Posterior cingulate gyrus (tissue), 11 donors: ENCODE measurements around the gene FOXP4.
A peak's percentile ranks its signal among the peaks of the same experiment; 100 is the strongest.

ENCODE experiments used
- DNase-seq, 10 donors: peaks; one replicate each; pipeline versions ENCODE4 v3.0.0 to v3.0.0-alpha.2; 2020 to 2021; ENCODE audit warnings: mixed read lengths in 3 of 10
- intact Hi-C: fragments of 100-400 bp; cut with DNase I; formaldehyde crosslinking; loops from one replicate; pipeline ENCODE4 v1.15.1; 2023

Gene FOXP4

GRCh38 chr6:41519745-41520699 lies 26.2 kb upstream of the FOXP4 start:
- intact Hi-C loops: no loop called here
- peak in 1 of 10 donors; percentile 62 for DNase-seq

- intact Hi-C loops: no loop called here
- DNase-seq: peak in 1 of 10 donors; percentile 49
Observed at GRCh38 chr6:41522780-41523548, 23.2 kb upstream of the FOXP4 start.

DNA sequence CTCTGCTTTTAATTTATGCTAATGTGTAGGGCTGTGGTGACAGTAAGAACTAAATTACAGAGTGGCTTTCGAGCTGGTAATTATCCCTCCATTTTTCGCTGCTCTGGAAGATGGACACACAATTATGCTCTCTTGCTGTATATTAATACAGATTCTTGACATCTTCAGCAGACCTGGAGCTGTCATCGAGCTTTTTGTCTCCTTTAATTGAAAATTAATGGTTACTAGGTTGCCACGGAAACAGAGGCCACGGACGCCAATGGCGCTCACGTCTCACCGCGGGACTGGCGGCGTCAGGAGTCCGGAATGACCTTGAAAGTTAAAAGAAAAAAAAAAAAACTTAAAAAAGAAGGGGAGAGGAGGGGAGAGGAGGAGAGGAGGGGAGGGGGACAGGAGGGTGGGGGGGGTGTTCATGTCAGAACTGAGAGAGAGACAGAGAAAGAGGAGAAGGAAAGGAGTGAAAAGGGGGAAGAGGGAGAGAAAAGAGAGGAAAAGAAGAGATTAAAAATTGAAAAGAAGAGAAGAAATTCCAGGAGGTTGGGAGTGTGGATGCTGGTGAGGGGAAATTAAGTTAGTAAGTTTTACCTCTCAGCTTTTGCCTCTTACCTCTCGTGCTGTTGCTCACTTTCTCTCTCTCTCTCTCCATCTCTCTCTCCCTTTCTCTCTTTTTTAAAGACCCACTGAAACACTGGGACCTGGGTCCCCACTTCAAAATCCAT lies 22.1 kb upstream of the FOXP4 start:
- DNase-seq: peak in 1 of 10 donors; percentile 18
- intact Hi-C loops: no loop called here

- DNase-seq: peak in 1 of 10 donors; percentile 60
- intact Hi-C loops: no loop called here
Observed at GRCh38 chr6:41524634-41525011, 21.6 kb upstream of the FOXP4 start.

DNA sequence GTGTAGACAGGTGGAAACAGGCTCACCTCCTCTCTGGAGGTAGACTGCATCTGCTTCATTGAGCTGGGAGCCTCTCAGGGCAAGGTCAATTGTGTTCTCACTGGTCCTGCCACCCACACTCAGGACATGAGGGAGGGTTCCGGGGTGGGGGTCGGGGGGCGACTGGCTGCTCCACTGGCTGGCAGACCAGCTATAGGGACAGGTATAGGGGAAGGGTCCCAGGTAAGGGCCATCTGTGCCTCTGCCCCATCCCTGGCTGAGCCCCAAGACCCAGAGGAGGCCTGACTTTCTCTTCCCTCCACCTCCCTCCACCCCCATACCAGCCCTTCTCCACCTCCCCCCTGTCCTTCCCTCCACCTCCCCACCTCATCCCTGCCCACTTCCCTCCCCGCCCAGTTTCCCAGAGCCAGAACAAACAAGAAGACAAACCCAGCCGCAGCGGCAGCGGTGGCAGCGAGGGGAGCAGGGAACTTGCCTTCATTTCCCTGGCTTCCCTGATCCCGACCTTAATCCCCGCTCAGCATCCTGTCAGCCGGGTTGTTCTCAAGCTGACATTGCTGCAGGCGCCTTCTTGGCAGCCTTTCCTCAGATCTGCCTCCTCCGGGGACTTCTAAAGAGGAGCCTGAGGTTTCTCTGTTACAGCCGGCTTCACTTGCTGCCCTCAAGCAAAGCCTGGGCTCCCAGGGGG lies 18.3 kb upstream of the FOXP4 start:
- peak in 1 of 10 donors; percentile 64 for DNase-seq
- intact Hi-C loops: no loop called here

DNA sequence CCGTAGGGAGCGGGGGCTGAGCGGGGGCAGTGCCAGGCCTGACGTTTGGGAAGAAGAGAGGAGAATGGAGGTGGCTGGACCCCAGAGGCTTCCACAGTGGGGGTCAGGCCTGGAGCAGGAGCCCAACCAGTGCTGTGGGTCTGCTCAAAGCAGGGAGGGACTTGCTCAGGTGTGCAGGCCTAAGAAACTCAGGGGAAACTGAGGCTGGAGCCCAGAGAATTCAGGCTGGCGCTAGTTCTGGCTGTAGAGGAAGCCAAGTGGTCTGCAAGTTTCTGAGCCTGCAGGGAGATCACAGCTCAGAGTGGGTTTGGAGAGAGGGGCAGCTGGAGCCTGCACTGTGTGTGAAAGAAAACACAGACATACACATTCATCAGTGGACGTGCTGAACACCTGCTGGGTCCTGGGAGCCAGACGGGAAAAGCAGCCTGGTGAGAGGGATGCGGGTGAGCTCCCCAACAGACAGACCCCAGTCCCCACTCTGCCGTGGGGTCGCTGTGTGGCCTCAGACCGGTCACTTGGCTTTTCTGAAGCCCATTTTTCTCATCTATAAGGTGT lies 17.7 kb upstream of the FOXP4 start:
- intact Hi-C loops: no loop called here
- no peak for DNase-seq

- peak in 1 of 10 donors; percentile 35 for DNase-seq
- intact Hi-C loops: no loop called here
Observed at GRCh38 chr6:41529049-41529448, 17.1 kb upstream of the FOXP4 start.

- intact Hi-C loops: no loop called here
- DNase-seq: no peak
Observed at GRCh38 chr6:41529970-41530369, 16.2 kb upstream of the FOXP4 start.

DNA sequence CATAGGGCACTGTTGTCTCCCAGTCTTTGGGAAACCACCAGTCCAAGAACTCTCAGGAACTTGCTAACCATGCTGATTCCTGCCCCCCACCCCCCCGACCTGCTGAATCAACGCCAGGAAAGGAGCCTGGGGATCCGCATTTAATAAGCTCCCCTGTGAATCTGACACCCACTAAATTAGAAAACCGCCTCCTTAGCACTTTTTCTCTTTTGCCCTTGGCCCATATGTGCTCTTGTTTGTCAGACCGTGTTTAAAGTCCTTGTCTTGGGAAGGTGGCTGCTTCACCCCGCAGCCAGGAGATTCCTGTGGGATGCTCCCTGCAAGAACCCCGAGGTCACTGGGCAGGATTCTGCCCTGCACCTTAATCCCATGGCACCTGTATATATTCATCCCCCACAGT lies 15.7 kb upstream of the FOXP4 start:
- DNase-seq: peak in 1 of 10 donors; percentile 21
- intact Hi-C loops: no loop called here

DNA sequence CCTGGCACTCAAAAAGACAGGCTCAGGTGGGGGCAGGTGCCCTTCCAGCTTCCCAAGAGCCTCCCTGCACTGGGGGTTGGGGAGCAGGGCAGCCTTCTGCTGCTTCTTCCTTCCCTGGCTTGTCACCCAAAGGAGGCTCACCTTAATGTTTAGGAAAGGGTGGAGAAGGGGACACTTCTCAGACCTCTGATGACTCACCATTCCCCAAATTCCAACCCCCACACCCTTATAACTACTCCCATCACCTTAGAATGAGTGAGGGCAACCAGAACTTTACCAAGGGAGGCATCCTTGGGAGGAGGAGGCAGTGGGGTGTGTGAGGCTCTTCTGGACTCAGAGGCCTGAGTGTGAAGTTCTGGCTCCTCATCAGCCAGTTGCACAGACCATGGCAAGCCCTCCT lies 15.2 kb upstream of the FOXP4 start:
- intact Hi-C loops: no loop called here

DNA sequence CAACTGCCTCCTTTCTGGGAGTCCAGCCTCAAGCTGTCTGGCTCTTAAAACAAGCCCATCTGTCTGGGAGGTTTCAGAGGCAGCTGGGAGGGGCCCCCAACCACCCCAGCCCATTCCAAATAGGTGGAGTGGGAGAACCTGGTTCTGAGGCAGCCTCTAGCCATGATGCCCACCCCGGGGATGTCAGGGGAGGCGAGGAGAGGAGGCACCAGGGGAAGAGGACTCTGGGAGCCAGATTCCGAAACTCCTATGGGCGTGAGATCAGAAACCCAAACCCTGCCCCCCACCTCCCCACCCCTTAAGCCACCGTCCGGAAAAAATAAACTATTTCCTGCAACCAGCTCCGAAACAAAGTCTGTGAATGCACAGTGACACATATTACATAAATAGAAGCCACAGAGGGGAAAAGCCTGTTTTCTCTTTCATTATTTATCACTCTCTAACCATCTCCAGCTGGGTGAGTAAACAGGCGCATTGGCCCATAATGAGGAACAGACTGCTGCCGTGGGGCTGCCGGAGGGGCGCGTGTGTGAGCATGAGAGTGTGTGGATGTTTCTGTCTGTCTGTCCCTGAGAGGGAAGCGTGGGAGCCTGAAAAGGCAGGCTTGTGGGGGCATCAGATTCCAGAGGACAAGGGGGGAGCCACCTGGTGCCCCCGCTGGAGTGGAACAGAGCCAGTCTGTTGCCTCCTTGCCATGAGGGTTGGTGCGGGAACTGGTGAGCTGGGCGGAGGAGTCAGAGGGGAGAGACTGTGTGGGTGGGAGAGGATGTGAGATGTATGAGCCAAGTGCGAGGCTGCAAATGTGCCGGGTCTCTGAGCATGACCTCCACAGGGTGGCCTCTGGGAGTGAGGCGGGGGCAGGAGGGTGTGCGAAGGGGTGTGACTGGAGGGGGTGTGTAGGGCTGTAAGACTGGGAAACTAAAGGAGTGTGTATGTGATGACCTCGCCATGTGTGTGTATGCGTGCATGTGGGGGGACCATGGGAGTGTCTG lies 14.3 kb upstream of the FOXP4 start:
- intact Hi-C loops: no loop called here
- peak in 1 of 10 donors; percentile 47 for DNase-seq

More for the DNA sequence above, 15.2 kb upstream of the FOXP4 start:
- DNase-seq: peak in 1 of 10 donors; percentile 17

- intact Hi-C loops: no loop called here
- no peak for DNase-seq
Observed at GRCh38 chr6:41535766-41536165, 10.4 kb upstream of the FOXP4 start.

- DNase-seq: peak in 1 of 10 donors; percentile 60
- intact Hi-C loops: no loop called here
Observed at GRCh38 chr6:41536795-41537758, 9.1 kb upstream of the FOXP4 start.

DNA sequence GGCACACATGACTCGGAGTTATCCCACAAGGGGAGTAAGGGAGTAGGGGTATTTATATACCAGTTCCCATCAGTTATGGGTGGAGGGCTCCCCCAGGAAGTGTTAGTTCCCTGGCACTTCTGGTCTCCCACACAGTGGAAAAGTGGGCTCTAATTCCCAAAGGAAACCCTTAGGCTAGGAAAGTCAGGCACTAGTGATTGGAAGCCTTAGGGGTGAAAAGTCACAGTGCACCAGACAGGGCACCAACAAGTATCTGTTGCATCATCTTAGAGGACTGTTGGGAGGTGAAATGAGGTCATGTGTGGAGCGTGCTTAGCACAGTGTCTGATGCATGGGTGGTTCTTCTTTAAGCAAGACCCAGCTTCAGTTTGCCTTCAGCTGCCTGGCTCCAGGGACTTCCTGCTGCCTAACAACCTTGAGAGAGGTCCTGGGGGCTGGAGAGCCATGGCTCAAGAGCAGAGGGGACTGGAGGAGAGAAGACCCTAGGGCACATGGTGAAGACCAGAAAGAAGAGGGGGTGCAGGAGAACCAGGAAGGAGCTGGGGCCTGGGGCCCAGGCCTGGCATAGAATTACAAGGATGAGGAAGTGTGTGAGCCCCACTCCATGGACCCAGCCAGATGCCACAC lies 7.5 kb upstream of the FOXP4 start:
- DNase-seq: peak in 1 of 10 donors; percentile 18
- intact Hi-C loops: no loop called here

GRCh38 chr6:41539204-41539603 lies 7.0 kb upstream of the FOXP4 start:
- DNase-seq: no peak
- intact Hi-C loops: no loop called here

DNA sequence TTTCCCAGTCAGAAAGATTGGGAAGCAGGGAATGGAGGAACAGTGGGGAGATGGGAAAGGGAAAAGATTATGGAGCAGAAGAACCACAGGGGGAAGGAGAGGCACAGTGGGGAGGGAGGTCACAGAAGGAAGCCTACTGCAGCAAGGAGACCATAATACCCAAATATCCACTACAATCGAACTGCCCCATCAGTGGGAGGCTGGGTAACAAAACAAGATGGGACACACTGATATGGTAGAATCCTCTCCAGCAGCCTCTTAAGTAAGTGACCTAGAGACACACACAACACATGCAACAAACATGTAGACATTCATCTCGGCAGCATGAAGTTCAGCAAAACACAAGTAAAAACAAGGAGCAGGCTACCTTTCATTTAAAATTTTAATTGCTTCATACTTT lies 4.8 kb upstream of the FOXP4 start:
- no peak for DNase-seq
- intact Hi-C loops: no loop called here

GRCh38 chr6:41543087-41543486 lies 3.1 kb upstream of the FOXP4 start:
- intact Hi-C loops: no loop called here
- DNase-seq: peak in 2 of 10 donors; percentile 24
